HG03060 (cell line): ENCODE measurements around the gene TMC6.

Source experiments
- ATAC-seq: cut with Tn5 transposase; IDR thresholded peaks from one replicate; pipeline ENCODE4 v1.9.1; 2021; ENCODE audit warnings: low read depth, moderate number of reproducible peaks; ENCODE audit not compliant: unreplicated experiment

TMC6 gene

GRCh38 chr17:78135858-78136500 lies 7.4 kb upstream of the TMC6 start:
- no peak for ATAC-seq

DNA sequence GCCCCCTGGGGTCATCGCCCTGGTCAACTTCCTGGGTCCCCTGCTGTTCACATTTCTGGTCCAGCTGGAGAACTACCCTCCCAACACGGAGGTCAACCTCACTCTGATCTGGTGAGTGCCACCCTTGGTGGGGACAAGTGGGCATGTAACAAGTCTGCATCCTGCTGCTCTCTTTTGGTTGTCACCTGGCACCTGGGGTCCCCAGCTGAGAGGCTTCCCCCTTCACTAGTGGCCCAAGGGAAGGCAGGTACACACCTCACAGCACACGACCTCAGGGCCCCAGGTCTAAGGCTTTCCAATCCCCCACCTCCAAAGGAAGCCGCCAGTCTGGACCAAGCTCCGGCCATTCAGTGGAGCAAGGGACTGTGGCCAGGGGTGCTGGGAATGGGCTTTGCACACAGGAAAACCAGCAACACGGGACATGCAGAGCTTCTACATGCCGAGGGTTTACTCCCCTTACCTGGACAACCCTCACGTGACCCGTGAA lies 6.4 kb upstream of the TMC6 start:
- ATAC-seq, result no peak

GRCh38 chr17:78133971-78134898 lies 5.7 kb upstream of the TMC6 start:
- no peak for ATAC-seq

- ATAC-seq, result no peak
These were observed 4.8 kb upstream of the TMC6 start for GRCh38 chr17:78133179-78133951.

DNA sequence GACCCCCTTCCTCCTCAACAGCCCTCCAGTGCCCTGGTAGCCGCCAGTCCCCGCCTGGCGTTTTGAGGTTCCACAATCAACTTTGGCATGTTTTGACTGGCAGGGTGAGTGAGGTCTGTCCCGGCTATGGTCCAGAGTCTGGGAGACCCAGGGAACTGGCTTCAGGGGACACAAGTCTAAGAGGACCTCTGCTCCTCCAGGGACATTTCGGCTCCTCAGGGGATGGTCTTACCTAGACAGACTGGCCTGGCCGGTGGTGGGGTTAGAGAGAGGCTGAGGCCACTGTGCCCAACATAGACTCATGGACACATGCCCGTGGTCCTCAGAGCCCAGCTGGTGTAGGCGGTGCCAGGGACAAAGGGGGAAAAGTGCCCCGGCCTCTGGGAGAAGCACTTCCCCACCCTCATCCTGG lies 4.2 kb upstream of the TMC6 start:
- no peak for ATAC-seq

GRCh38 chr17:78132084-78132676 lies 3.6 kb upstream of the TMC6 start:
- ATAC-seq, result no peak

GRCh38 chr17:78131172-78132083 lies 2.9 kb upstream of the TMC6 start:
- no peak for ATAC-seq

- ATAC-seq, result no peak
These were observed 2.0 kb upstream of the TMC6 start, which contains the start of gene TMC8 for GRCh38 chr17:78130437-78131101. TSS of gene TMC8 (plus strand) at chr17:78130771. CDS start at chr17:78131589, 818 bp downstream.

- no peak for ATAC-seq
These were observed 1.5 kb upstream of the TMC6 start for GRCh38 chr17:78130090-78130436.

DNA sequence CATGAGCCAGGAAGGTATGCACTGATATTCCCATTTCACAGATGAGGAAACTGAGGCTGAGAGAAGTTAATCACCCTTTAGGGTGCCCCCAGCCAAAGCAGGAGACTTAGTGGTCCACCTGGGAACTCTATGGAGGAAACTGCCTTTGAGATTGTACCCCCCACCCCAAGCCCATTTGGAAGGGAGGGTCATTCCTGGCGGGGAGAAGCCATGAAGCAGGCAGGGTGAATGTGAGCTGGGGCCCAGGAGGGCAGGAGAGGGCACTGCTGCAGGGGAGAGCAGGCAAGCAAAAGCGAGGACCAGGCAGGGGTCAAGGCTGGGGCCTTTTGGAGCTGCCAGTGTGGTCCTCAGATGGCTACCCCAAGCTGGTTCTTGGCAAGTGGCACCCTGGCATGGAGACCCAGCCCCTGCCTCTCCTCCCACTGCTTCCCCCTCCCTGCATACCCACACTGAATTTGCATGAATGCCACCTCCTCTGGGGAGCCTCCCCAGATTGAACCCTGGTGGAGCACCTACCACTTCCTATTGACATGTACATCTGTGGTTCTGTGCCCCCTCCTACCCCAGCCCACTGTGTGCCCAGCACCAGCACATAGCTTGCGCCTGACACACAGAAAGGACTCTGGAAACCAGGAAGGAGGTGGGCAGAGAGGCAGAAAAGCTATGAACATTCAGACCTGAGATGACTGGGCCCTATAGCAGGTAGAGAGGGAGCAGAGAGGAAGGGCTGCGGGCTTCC lies 965 bp upstream of the TMC6 start:
- ATAC-seq, result no peak

DNA sequence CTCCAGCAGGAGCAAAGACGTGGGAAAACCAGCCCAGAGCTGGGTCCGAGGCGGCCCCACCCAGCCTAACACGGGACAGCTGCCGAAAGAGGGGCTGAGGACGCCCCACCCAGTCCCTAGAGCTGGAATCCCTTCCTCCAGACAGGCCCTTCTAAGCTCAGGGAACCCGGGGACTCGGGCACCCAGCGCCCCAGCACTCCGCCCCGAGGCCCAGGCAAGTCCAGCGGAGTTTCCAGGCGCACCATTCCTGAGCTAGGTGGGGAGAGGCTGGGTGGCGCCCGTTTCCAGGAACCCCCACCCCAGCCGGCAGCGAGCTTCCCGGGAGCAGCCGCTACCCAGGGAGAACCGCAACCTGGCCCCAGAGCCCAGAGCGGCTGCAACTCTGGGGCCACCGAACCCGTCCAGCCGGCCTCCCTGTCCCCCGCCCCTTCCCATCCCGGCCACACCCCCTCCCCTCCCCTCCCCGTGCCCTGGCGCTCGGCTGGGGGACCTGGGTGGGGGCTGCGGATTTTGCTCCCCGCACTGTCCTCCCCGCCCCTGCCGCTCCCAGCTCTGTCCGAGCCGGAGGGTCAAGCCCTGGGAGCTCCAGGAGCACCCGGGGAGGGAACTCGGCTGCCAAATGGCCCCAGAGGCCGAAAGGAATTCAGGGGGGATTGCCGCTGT lies 536 bp downstream of the TMC6 start:
- ATAC-seq, result no peak

DNA sequence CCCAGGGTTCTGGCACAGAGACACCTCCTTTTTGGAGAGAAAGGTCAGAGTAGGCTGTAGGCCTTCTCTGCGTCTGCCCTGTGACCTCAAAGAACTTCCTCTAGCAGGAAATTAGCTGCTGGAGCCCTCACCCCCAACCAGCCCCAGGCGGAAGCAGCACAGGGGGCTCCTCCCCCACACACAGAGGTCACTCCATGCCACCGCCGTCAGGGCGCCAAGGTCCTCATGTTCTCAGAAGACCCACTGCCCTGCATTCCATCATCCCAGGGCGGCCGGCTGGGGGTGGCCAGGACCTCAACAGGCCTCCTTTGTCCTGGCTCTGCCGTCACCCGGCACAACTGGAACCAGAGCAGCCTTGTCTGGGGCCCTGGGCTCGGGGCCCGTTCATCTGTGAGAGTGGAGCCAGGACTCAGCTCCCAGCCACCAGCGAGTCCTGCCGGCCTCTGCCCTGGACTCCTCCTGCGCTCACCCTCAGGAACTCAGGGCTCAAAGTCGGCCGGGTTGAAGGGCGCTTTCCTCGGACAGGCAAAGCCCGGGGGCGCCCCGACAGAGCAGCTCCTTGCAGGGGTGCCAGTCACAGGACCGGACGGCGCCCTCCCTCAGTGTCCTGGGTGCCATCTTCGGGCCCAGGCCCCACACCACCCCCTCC lies 1.2 kb downstream of the TMC6 start:
- no peak for ATAC-seq

DNA sequence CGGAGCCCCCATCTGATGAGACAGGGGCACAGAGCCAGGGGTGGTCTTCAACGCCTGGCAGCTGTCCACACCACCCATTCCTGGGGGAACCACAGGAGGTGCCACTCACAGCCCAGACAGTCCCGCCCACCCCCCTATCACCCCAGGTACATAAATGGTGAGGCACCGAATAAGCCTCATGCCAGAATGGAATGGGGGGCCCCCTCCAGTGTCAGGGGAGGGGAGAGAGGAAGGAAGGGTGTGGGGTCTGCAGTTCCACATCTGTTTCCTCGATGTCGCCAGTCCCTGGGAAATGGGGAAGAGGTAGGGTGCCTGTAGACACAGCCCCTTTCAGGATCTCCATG lies 1.7 kb downstream of the TMC6 start:
- ATAC-seq, result no peak

- no peak for ATAC-seq
These were observed 2.3 kb downstream of the TMC6 start for GRCh38 chr17:78125976-78126894.

DNA sequence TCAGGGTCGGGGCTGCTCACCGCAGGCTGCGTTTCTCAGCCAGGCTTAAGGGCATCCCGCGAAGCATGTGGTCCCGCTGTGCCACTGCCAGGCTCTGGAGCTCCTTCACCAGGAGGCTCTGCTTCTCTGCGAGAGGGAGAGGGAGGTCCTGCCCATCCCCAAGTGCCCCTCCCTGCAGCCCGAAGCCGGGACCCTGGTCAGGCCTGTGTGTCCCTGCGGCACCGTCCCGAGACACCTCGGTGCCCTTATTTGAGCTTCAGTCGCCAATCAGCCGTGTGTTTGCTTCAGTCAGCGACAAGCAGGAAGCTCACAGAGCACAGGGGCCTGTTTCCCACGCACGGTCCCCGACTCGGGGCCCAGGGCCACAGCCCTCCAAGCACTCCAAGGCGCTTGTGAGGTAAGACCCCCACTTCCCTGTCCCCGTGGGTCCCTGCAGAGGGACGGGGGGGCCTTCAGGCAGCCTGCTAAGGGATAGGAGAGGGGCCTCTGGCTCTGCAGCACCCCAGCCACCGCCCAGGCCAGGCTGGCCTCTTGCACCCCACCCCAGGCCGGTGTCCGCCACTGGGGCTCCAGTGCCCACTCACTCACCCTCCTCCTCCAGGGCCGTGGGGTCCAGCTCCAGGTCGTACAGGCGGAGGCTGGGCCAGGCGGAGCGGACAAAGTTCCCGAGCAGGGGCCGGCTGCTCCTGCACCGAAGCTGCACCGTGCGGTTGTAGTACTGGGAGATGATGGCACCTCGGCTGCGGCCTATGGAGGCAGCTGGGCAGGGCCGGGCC lies 3.2 kb downstream of the TMC6 start:
- ATAC-seq, result no peak

DNA sequence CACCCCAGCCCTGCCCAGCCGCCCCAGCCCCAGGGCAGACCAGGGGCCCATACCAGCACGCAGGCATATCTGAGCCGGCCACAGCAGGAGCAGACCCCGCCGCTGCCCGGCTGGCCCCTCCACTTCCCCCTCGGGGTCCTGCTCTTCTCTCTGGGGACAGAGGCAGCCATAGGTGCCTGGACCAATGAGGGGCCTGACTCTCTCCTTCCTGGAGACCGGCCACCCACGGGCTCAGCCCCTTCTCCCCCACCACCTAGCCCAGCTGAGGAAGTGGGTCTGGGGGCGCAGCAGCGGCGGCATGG lies 3.8 kb downstream of the TMC6 start:
- no peak for ATAC-seq
